Thyroid gland (tissue), 4 donors: Measurements from ENCODE around the gene CEP295NL. TPM values are rescaled to one million over a fixed set of nuclear protein-coding genes. Genes with fewer than 3 reads are reported as not detected.
"Not testable (repeated sequence)": the region's sequence is repeated elsewhere in the genome, so short reads cannot be mapped to it uniquely, and the experiment has no call there.

Experiments
- DNase-seq, 2 donors: peaks; one replicate each; pipeline ENCODE4 v3.0.0-alpha.2; 2019
- H3K27ac ChIP-seq, 3 donors: fragments of 200-600 bp; sonication (generic); 1 replicate in 2 of 3; 2 replicates in 1 of 3; pipeline ENCODE4 v1.5.1; 2016 to 2019; ENCODE audit warnings: mild to moderate bottlenecking in 1 of 3, moderate library complexity in 1 of 3
- H3K27me3 ChIP-seq: fragments of 200-600 bp; sonication (generic); one replicate; pipeline ENCODE4 v1.5.1; 2019
- H3K36me3 ChIP-seq, 2 donors: fragments of 200-600 bp; sonication (generic); one replicate each; pipeline ENCODE4 v1.5.1; 2016 to 2019
- H3K4me1 ChIP-seq, 2 donors: fragments of 200-600 bp; sonication (generic); one replicate each; pipeline ENCODE4 v1.5.1; 2017 to 2019
- H3K4me3 ChIP-seq, 3 donors: fragments of 200-600 bp; sonication (generic); replicated peaks in 1 of 3; 1 replicate in 2 of 3; 2 replicates in 1 of 3; pipeline ENCODE4 v1.5.1; 2016; ENCODE audit warnings: mild to moderate bottlenecking in 1 of 3
- H3K9me3 ChIP-seq: fragments of 200-600 bp; sonication (generic); one replicate; pipeline ENCODE4 v1.5.1; 2017
- POLR2A ChIP-seq, 2 donors: fragments of 450-650 bp; IDR thresholded peaks; one replicate each; pipeline ENCODE4 v1.6.1; 2017; ENCODE audit warnings: antibody characterized with exemption in 2 of 2, mild to moderate bottlenecking in 2 of 2, moderate library complexity in 1 of 2
- WGBS, 2 donors: methylation state at CpG; one replicate each; pipeline ENCODE4 v1.1.5; 2017; 5-methylcytosine and 5-hydroxymethylcytosine counted together
- intact Hi-C: fragments of 100-400 bp; cut with DNase I; formaldehyde crosslinking; loops from one replicate; pipeline ENCODE4 v1.15.1; 2023
- total RNA-seq, 4 donors: library from RNA; depleted of rRNA; stranded (reverse); fragments of >200 nt; gene quantifications; one replicate each; pipeline ENCODE4 v1.2.3, GENCODE V29; 2016
- TF ChIP-seq, protein P1 (sequence below), 6 experiments: fragments of 200-600 bp in 3 of 6; fragments of 450-650 bp in 3 of 6; sonication (generic) in 3 of 6; IDR thresholded peaks; one replicate each; pipeline ENCODE4 v1.5.1; 2016 to 2019; ENCODE audit warnings: antibody characterized with exemption in 6 of 6, mild to moderate bottlenecking in 2 of 6, inconsistent platforms in 1 of 6, moderate library complexity in 1 of 6

Gene CEP295NL
- total RNA-seq, 4 donors from 2014 or later, result 0.67 to 1.6 (median 1.4) TPM

DNA sequence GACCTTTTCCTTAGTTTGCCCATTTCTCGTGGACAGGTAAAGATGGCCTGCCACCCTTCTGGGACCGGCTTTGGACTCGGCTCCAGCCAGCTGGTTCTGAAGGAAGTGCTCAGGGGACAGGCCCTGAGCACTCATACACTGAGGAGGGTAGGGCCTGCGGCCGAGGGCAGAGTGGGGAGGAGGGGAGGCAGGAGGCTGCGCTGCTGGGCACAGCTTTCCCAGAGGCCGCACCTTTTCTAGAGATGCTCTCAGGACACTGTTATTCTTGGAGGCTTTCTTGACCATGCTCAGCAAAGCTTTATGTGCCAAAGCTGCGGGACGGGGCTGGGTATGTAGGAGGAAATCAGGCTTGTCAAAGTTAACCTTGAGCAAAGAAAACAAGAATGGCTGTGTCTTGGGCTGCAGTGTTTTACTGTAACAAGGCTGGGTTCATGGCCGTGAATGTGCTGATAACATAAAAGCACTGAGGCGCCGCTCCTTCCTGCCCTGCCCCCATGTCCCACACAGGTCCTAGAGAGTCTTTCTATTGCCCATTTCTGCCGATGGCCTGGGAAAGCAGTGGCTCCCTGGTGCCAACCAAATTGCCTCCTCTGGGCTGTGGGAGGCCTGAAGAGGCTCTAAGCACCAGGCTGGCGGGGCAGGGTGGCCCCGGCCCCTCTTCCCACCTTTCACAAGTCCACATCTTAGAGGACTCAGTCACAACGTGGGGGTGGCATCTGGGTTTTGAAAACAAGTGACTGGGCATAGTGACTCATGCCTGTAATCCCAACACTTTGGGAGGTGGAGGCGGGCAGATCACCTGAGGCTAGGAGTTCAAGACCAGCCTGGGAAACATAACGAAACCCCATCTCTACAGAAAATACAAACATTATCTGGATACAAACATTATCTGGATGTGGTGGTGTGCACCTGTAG is 44.5 kb upstream of the CEP295NL start:
- Histone ChIP-seq H3K27me3 (no peaks in the 10 kb centered on the region), H3K36me3 (no peaks in the 10 kb centered on the region), H3K4me3 (no peak overlapping the region), H3K9me3 (no peaks in the 10 kb centered on the region), H3K4me1 (peaks cover 22 to 32% of the 10 kb centered on the region in 2 donors), H3K27ac (peak overlapping the region; percentile 32 to 80 (median 74))
- DNase-seq, result peak; percentile 63 to 66
- no peak for TF ChIP-seq POLR2A (IDR thresholded peaks at IDR 0.05)
- TF ChIP-seq, protein P1, sequence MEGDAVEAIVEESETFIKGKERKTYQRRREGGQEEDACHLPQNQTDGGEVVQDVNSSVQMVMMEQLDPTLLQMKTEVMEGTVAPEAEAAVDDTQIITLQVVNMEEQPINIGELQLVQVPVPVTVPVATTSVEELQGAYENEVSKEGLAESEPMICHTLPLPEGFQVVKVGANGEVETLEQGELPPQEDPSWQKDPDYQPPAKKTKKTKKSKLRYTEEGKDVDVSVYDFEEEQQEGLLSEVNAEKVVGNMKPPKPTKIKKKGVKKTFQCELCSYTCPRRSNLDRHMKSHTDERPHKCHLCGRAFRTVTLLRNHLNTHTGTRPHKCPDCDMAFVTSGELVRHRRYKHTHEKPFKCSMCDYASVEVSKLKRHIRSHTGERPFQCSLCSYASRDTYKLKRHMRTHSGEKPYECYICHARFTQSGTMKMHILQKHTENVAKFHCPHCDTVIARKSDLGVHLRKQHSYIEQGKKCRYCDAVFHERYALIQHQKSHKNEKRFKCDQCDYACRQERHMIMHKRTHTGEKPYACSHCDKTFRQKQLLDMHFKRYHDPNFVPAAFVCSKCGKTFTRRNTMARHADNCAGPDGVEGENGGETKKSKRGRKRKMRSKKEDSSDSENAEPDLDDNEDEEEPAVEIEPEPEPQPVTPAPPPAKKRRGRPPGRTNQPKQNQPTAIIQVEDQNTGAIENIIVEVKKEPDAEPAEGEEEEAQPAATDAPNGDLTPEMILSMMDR (IDR thresholded peaks at IDR 0.05), result no peak
- 32 to 43% methylated on average over 18 of the region's 18 CpGs for WGBS, 2 donors
- intact Hi-C loops, result no loop called here

DNA sequence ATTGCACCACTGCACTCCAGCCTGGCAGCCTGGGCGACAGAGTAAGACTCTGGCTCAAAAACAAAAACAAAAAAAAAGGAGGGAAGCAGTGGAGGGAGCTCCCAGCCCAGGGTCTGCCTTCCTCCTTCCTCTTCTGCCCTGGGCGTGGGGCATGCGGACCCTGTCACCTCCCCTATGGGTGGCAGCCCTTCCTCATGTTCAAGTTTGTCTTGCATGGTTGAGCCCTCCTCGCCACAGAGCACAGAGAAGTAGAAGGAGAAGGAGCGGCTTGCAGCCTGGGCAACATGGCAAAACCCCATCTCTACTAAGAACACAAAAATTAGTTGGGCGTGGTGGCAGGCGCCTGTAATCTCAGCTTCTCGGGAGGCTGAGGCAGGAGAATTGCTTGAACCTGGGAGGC is 43.6 kb upstream of the CEP295NL start:
- DNase-seq, result peak; percentile 55 to 65
- no peaks in the 10 kb centered on the region for H3K36me3 ChIP-seq
- TF ChIP-seq POLR2A (IDR thresholded peaks at IDR 0.05), result no peak
- TF ChIP-seq, protein P1 (IDR thresholded peaks at IDR 0.05), result no peak
- intact Hi-C loops, result no loop called here
- H3K4me1 ChIP-seq, result peaks cover 15 to 23% of the 10 kb centered on the region in 2 donors
- H3K27ac ChIP-seq, result peak overlapping the region; percentile 32 to 80 (median 74)
- no peak overlapping the region for H3K4me3 ChIP-seq
- H3K27me3 ChIP-seq, result no peaks in the 10 kb centered on the region
- no peaks in the 10 kb centered on the region for H3K9me3 ChIP-seq
- WGBS, 2 donors, result 38 to 56% methylated on average over 8 of the region's 8 CpGs

DNA sequence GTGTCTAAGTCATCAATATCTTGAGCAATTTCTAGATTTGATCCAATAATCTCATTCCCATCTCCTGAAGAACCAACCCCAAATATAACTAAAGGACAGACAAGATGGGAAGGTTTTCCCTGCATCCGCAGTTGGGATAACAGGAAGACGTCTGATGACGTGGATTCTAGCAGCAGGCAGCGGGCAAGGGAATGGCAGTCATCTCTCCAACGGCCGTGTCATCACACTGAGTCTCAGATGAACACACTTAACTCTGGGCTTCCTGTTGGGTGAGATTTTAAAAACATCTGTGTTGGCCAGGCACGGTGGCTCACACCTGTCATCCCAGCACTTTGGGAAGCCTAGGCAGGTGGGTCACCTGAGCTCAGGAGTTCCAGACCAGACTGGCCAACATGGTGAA is 43.1 kb upstream of the CEP295NL start:
- Histone ChIP-seq H3K9me3 (no peaks in the 10 kb centered on the region), H3K36me3 (no peaks in the 10 kb centered on the region), H3K4me1 (peaks cover 15 to 22% of the 10 kb centered on the region in 2 donors), H3K4me3 (no peak overlapping the region), H3K27ac (peak overlapping the region in 2 of 3 donors; percentile 74 to 80), H3K27me3 (no peaks in the 10 kb centered on the region)
- DNase-seq, result no peak
- intact Hi-C loops, result no loop called here
- WGBS, 2 donors, result 79 to 86% methylated on average over 7 of the region's 7 CpGs
- no peak for TF ChIP-seq POLR2A (IDR thresholded peaks at IDR 0.05)
- TF ChIP-seq, protein P1 (IDR thresholded peaks at IDR 0.05), result no peak

DNA sequence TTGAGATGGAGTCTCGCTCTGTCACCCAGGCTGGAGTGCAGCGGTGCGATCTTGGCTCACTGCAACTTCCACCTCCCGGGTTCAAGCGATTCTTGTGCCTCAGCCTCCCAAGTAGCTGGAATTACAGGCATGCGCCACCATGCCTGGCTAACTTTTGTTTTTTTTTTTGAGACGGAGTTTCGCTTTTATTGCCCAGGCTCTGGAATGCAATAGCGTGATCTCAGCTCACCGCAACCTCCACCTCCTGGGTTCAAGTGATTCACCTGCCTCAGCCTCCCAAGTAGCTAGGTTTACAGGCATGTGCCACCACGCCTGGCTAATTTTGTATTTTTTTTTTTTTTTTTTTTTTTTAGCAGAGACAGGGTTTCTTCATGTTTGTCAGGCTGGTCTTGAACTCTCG is 42.5 kb upstream of the CEP295NL start:
- DNase-seq, result peak in 1 of 2 donors; percentile 12
- H3K27ac ChIP-seq, result peak overlapping the region in 1 of 3 donors; percentile 10
- H3K27me3 ChIP-seq, H3K36me3 ChIP-seq, H3K9me3 ChIP-seq, intact Hi-C loops, H3K4me3 ChIP-seq: not testable (repeated sequence)
- peaks cover 15 to 22% of the 10 kb centered on the region in 2 donors for H3K4me1 ChIP-seq
- 62 to 63% methylated on average over 12 of the region's 12 CpGs for WGBS, 2 donors

DNA sequence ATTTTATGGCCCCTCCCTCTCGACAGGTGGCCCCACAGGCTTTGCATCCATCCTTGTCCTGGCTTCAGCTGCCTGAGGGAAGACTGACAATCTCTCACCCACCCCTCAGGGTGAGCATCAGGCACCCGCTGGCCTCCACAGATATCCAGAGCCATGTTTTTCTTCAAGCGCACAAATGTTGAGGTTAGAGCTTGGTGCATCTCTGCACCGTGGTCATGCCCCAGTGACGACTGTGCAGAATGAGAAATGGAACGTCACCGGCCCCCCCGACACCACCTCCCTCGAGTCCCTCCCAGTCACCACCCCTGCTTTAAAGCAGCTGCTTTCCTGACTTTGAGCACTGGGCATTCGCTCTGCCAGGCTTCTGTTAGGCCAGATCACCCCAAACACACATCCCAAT is 42.0 kb upstream of the CEP295NL start:
- intact Hi-C loops, result no loop called here
- Histone ChIP-seq H3K36me3 (no peaks in the 10 kb centered on the region), H3K9me3 (no peaks in the 10 kb centered on the region), H3K27ac (peak overlapping the region in 1 of 3 donors; percentile 10), H3K27me3 (no peaks in the 10 kb centered on the region), H3K4me1 (peaks cover 15 to 26% of the 10 kb centered on the region in 2 donors), H3K4me3 (no peak overlapping the region)
- WGBS, 2 donors, result 56% methylated on average over 10 of the region's 10 CpGs
- TF ChIP-seq, protein P1 (IDR thresholded peaks at IDR 0.05), result no peak
- TF ChIP-seq POLR2A (IDR thresholded peaks at IDR 0.05), result no peak
- DNase-seq, result peak in 1 of 2 donors; percentile 30
